Right lobe of liver (tissue), 4 donors: ENCODE measurements around the gene KRTAP12-1.

Experiments used
- POLR2A ChIP-seq: fragments of 450-650 bp; IDR thresholded peaks from one replicate; pipeline ENCODE4 v1.6.1; 2017; ENCODE audit warnings: antibody characterized with exemption, mild to moderate bottlenecking
- TF ChIP-seq, protein P1 (sequence below), 4 donors: fragments of 200-600 bp in 3 of 4; fragments of 450-650 bp in 1 of 4; IDR thresholded peaks; one replicate each; pipeline versions ENCODE4 v1.5.1 to v1.8.0; 2016 to 2022; ENCODE audit warnings: antibody characterized with exemption in 4 of 4, mild to moderate bottlenecking in 2 of 4
- donor health status: DM: no; HTN: no; CAD: no.
- donor health status: DM: no; HTN: no; CAD: no.
- donor health status: DM: no; HTN: yes; CAD: no.

DNA sequence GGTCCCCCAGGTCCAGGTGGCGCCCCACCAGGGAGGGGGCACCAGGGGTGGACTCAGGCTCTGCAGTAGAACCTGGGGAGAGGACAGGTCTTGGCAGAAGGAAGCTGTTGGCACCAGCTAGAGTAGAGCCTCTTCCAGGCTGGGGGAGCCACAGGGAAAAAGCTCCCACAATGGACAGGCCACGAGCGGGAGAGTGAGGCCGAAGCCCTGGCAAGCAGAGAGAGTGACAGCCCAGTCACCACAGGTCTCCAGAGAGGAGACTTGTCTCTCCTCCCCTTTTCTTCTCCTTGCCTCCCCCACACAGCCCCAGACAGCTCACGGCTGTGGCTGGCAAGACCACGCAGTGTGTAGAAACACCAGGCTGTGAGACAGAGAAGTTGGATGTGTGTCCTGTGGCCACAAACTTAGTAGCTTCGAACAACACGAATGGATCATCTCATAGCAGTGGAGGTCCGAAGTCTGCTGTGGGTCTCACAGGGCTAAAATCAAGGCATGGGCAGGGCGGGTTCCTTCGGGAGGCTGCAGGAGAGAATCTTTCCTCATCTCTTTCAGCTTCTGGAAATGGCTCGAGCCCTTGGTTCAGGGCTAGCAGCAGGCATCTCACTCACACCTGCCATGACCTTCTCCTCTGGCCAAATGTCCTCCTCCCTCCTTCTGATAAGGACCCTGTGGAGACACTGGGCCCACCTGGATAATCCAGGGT is 30.8 kb downstream of the KRTAP12-1 start:
- TF ChIP-seq, protein P1, sequence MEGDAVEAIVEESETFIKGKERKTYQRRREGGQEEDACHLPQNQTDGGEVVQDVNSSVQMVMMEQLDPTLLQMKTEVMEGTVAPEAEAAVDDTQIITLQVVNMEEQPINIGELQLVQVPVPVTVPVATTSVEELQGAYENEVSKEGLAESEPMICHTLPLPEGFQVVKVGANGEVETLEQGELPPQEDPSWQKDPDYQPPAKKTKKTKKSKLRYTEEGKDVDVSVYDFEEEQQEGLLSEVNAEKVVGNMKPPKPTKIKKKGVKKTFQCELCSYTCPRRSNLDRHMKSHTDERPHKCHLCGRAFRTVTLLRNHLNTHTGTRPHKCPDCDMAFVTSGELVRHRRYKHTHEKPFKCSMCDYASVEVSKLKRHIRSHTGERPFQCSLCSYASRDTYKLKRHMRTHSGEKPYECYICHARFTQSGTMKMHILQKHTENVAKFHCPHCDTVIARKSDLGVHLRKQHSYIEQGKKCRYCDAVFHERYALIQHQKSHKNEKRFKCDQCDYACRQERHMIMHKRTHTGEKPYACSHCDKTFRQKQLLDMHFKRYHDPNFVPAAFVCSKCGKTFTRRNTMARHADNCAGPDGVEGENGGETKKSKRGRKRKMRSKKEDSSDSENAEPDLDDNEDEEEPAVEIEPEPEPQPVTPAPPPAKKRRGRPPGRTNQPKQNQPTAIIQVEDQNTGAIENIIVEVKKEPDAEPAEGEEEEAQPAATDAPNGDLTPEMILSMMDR (IDR thresholded peaks at IDR 0.05): no peak
- no peak for TF ChIP-seq POLR2A
